Right atrium auricular region (tissue), 2 donors: ENCODE measurements around the gene KRTAP1-1. TPM values are rescaled to one million over a fixed set of nuclear protein-coding genes. Genes with fewer than 3 reads are reported as not detected.
"Not testable (repeated sequence)": the region's sequence is repeated elsewhere in the genome, so short reads cannot be mapped to it uniquely, and the experiment has no call there.

ENCODE experiments used
- DNase-seq: peaks from one replicate; pipeline ENCODE4 v3.0.0-alpha.2; 2019; ENCODE audit warnings: low spot score
- H3K27ac ChIP-seq, 2 donors: fragments of 200-600 bp; sonication (generic); 1 replicate in 1 of 2; 2 replicates in 1 of 2; pipeline ENCODE4 v1.5.1; 2016 to 2019
- H3K27me3 ChIP-seq, 2 donors: fragments of 200-600 bp; sonication (generic); one replicate each; pipeline versions ENCODE4 v1.5.1 to v1.6.0; 2017 to 2019
- H3K36me3 ChIP-seq: fragments of 200-600 bp; sonication (generic); one replicate; pipeline ENCODE4 v1.5.1; 2016
- H3K4me1 ChIP-seq, 2 donors: fragments of 200-600 bp; sonication (generic); one replicate each; pipeline versions ENCODE4 v1.5.1 to v1.6.0; 2017 to 2019
- H3K4me3 ChIP-seq, 2 donors: fragments of 200-600 bp; sonication (generic); 1 replicate in 1 of 2; 2 replicates in 1 of 2; pipeline ENCODE4 v1.5.1; 2017 to 2019; ENCODE audit warnings: mild to moderate bottlenecking in 1 of 2, moderate library complexity in 1 of 2
- H3K9me3 ChIP-seq, 2 donors: fragments of 200-600 bp; sonication (generic); one replicate each; pipeline ENCODE4 v1.5.1; 2019
- CTCF ChIP-seq, 2 donors: fragments of 200-600 bp; sonication (generic); IDR thresholded peaks; one replicate each; pipeline ENCODE4 v1.5.1; 2019; ENCODE audit warnings: antibody characterized with exemption in 2 of 2
- total RNA-seq, 2 donors: library from RNA; depleted of rRNA; stranded (reverse); fragments of >200 nt; gene quantifications; one replicate each; pipeline ENCODE4 v1.1.0, GENCODE V29; 2016

The KRTAP1-1 gene
- total RNA-seq, 2 donors from 2014 or later: not detected

GRCh38 chr17:41054025-41054424 lies 12.8 kb upstream of the KRTAP1-1 start:
- H3K9me3 ChIP-seq: peaks cover 0 to 16% of the 10 kb centered on the region in 2 donors
- H3K4me1 ChIP-seq: no peaks in the 10 kb centered on the region
- DNase-seq: no peak
- no peak for TF ChIP-seq CTCF (IDR thresholded peaks at IDR 0.05)
- H3K27me3 ChIP-seq: no peaks in the 10 kb centered on the region
- no peak overlapping the region for H3K4me3 ChIP-seq
- H3K36me3 ChIP-seq: no peaks in the 10 kb centered on the region
- no peak overlapping the region for H3K27ac ChIP-seq

GRCh38 chr17:41052566-41052965 lies 11.3 kb upstream of the KRTAP1-1 start:
- H3K36me3 ChIP-seq: no peaks in the 10 kb centered on the region
- TF ChIP-seq CTCF (IDR thresholded peaks at IDR 0.05): no peak
- no peak overlapping the region for H3K27ac ChIP-seq
- no peak overlapping the region for H3K4me3 ChIP-seq
- DNase-seq: no peak
- no peaks in the 10 kb centered on the region for H3K27me3 ChIP-seq
- peaks cover 0 to 13% of the 10 kb centered on the region in 2 donors for H3K9me3 ChIP-seq
- H3K4me1 ChIP-seq: no peaks in the 10 kb centered on the region

GRCh38 chr17:41049110-41049509 lies 7.9 kb upstream of the KRTAP1-1 start:
- no peaks in the 10 kb centered on the region for H3K4me1 ChIP-seq
- TF ChIP-seq CTCF (IDR thresholded peaks at IDR 0.05): no peak
- DNase-seq: no peak
- H3K27ac ChIP-seq: no peak overlapping the region
- H3K36me3 ChIP-seq: no peaks in the 10 kb centered on the region
- no peaks in the 10 kb centered on the region for H3K27me3 ChIP-seq
- peaks cover 0 to 8% of the 10 kb centered on the region in 2 donors for H3K9me3 ChIP-seq
- no peak overlapping the region for H3K4me3 ChIP-seq

GRCh38 chr17:41048441-41048840 lies 7.2 kb upstream of the KRTAP1-1 start:
- H3K36me3 ChIP-seq: no peaks in the 10 kb centered on the region
- H3K27ac ChIP-seq: no peak overlapping the region
- no peaks in the 10 kb centered on the region for H3K4me1 ChIP-seq
- H3K27me3 ChIP-seq: no peaks in the 10 kb centered on the region
- peaks cover 0 to 4% of the 10 kb centered on the region in 2 donors for H3K9me3 ChIP-seq
- no peak for TF ChIP-seq CTCF (IDR thresholded peaks at IDR 0.05)
- H3K4me3 ChIP-seq: no peak overlapping the region
- no peak for DNase-seq

GRCh38 chr17:41046735-41047465 lies 5.7 kb upstream of the KRTAP1-1 start, which contains the start of gene KRTAP2-1:
TSS of gene KRTAP2-1 (minus strand) at chr17:41047316. CDS start at chr17:41047267, 49 bp downstream.
- H3K27me3 ChIP-seq, H3K4me1 ChIP-seq, H3K27ac ChIP-seq, H3K9me3 ChIP-seq, H3K36me3 ChIP-seq, H3K4me3 ChIP-seq, DNase-seq: not testable (repeated sequence)

- H3K9me3 ChIP-seq: no peaks in the 10 kb centered on the region
- H3K27me3 ChIP-seq: no peaks in the 10 kb centered on the region
- no peak overlapping the region for H3K27ac ChIP-seq
- H3K4me3 ChIP-seq: no peak overlapping the region
- no peak for DNase-seq
- no peaks in the 10 kb centered on the region for H3K4me1 ChIP-seq
- H3K36me3 ChIP-seq: no peaks in the 10 kb centered on the region
- no peak for TF ChIP-seq CTCF (IDR thresholded peaks at IDR 0.05)
Observed at GRCh38 chr17:41042953-41043352, 1.7 kb upstream of the KRTAP1-1 start.
